Prostate gland (tissue), 2 donors: ENCODE data around the gene VAMP2. TPM values are rescaled to one million over a fixed set of nuclear protein-coding genes. Genes with fewer than 3 reads are reported as not detected.
A peak's percentile ranks its signal among the peaks of the same experiment; 100 is the strongest.

ENCODE experiments used
- DNase-seq: peaks from one replicate; pipeline ENCODE4 v3.0.0-alpha.2; 2019; ENCODE audit warnings: low spot score
- H3K27ac ChIP-seq, 2 donors: fragments of 200-600 bp; sonication (generic); 2 replicates each; pipeline ENCODE4 v1.5.1; 2017 to 2019
- H3K27me3 ChIP-seq: fragments of 200-600 bp; sonication (generic); replicated peaks from 2 replicates; pipeline ENCODE4 v1.5.1; 2019; ENCODE audit not compliant: insufficient read depth
- H3K36me3 ChIP-seq, 2 donors: fragments of 200-600 bp; sonication (generic); 1 replicate in 1 of 2; 2 replicates in 1 of 2; pipeline versions ENCODE4 v1.5.1 to v1.8.1; 2017 to 2019
- H3K4me1 ChIP-seq: fragments of 200-600 bp; sonication (generic); replicated peaks from 2 replicates; pipeline ENCODE4 v1.5.1; 2019
- H3K4me3 ChIP-seq, 2 donors: fragments of 200-600 bp; sonication (generic); 2 replicates each; pipeline ENCODE4 v1.5.1; 2017 to 2019
- H3K9me3 ChIP-seq: fragments of 200-600 bp; sonication (generic); 2 replicates; pipeline ENCODE4 v1.5.1; 2017
- CTCF ChIP-seq, 4 experiments: fragments of 200-600 bp in 2 of 4; fragments of 450-650 bp in 2 of 4; sonication (generic) in 2 of 4; IDR thresholded peaks; 1 replicate in 3 of 4; 2 replicates in 1 of 4; pipeline ENCODE4 v1.5.1; 2016 to 2019; ENCODE audit warnings: antibody characterized with exemption in 4 of 4, mild to moderate bottlenecking in 2 of 4, moderate library complexity in 2 of 4
- POLR2A ChIP-seq: fragments of 450-650 bp; IDR thresholded peaks from one replicate; pipeline ENCODE4 v1.6.1; 2016; ENCODE audit warnings: antibody characterized with exemption, mild to moderate bottlenecking
- POLR2AphosphoS5 ChIP-seq: sonication (generic); formaldehyde crosslinking; IDR thresholded peaks from one replicate; pipeline ENCODE4 v1.6.1; 2017; ENCODE audit warnings: antibody characterized with exemption
- WGBS: methylation state at CpG from one replicate; pipeline ENCODE4 v1.1.5; 2018; 5-methylcytosine and 5-hydroxymethylcytosine counted together
- intact Hi-C: fragments of 100-400 bp; cut with DNase I; formaldehyde crosslinking; loops from one replicate; pipeline ENCODE4 v1.14.2; 2022
- total RNA-seq, 2 donors: library from RNA; depleted of rRNA; stranded (reverse); fragments of >200 nt; gene quantifications; one replicate each; pipeline ENCODE4 v1.1.0, GENCODE V29; 2016

Gene VAMP2
- total RNA-seq, 2 donors from 2014 or later: 34.2 to 65.2 TPM

- TF ChIP-seq POLR2AphosphoS5 (peak; percentile 68), CTCF (IDR thresholded peaks at IDR 0.05) (no peak), POLR2A (no peak)
- H3K4me3 ChIP-seq: no peak overlapping the region
- H3K27me3 ChIP-seq: no peaks in the 10 kb centered on the region
- H3K9me3 ChIP-seq: no peaks in the 10 kb centered on the region
- WGBS: 47% methylated on average over 6 of the region's 6 CpGs
- intact Hi-C loops: no loop called here
- H3K4me1 ChIP-seq: peaks cover 5% of the 10 kb centered on the region
- DNase-seq: no peak
- no peaks in the 10 kb centered on the region for H3K36me3 ChIP-seq
- peak overlapping the region; percentile 40 to 59 for H3K27ac ChIP-seq
Measured at GRCh38 chr17:8166731-8167130, 4.0 kb upstream of the VAMP2 start.

- intact Hi-C loops: no loop called here
- TF ChIP-seq CTCF (IDR thresholded peaks at IDR 0.05) (no peak), POLR2A (no peak), POLR2AphosphoS5 (no peak)
- no peak for DNase-seq
- no peaks in the 10 kb centered on the region for H3K9me3 ChIP-seq
- H3K4me1 ChIP-seq: peaks cover 20% of the 10 kb centered on the region
- peak overlapping the region; percentile 100 for H3K27ac ChIP-seq
- no peak overlapping the region for H3K4me3 ChIP-seq
- peaks cover 0 to 2% of the 10 kb centered on the region in 2 donors for H3K36me3 ChIP-seq
- H3K27me3 ChIP-seq: no peaks in the 10 kb centered on the region
- 82% methylated on average over 6 of the region's 6 CpGs for WGBS
Measured at GRCh38 chr17:8164815-8165131, 2.0 kb upstream of the VAMP2 start.

GRCh38 chr17:8163978-8164814 lies 1.4 kb upstream of the VAMP2 start:
- peaks cover 0 to 8% of the 10 kb centered on the region in 2 donors for H3K36me3 ChIP-seq
- intact Hi-C loops: no loop called here
- peak; percentile 49 for DNase-seq
- 27% methylated on average over 13 of the region's 13 CpGs for WGBS
- H3K27me3 ChIP-seq: no peaks in the 10 kb centered on the region
- H3K27ac ChIP-seq: peak overlapping the region; percentile 100
- TF ChIP-seq POLR2A: peak; percentile 17
- TF ChIP-seq POLR2AphosphoS5: peak; percentile 52
- no peak for TF ChIP-seq CTCF (IDR thresholded peaks at IDR 0.05)
- H3K9me3 ChIP-seq: no peaks in the 10 kb centered on the region
- no peak overlapping the region for H3K4me3 ChIP-seq
- peaks cover 21% of the 10 kb centered on the region for H3K4me1 ChIP-seq

- no peaks in the 10 kb centered on the region for H3K9me3 ChIP-seq
- TF ChIP-seq POLR2A: no peak
- TF ChIP-seq POLR2AphosphoS5: no peak
- TF ChIP-seq CTCF (IDR thresholded peaks at IDR 0.05): no peak
- intact Hi-C loops: no loop called here
- DNase-seq: no peak
- peaks cover 0 to 8% of the 10 kb centered on the region in 2 donors for H3K36me3 ChIP-seq
- no peaks in the 10 kb centered on the region for H3K27me3 ChIP-seq
- peak overlapping the region; percentile 100 for H3K27ac ChIP-seq
- WGBS: 6% methylated on average over 42 of the region's 55 CpGs
- peaks cover 21% of the 10 kb centered on the region for H3K4me1 ChIP-seq
- H3K4me3 ChIP-seq: peak overlapping the region; percentile 100
Measured at GRCh38 chr17:8162997-8163977, 539 bp upstream of the VAMP2 start.
